Endothelial cell of umbilical vein (primary cell): ENCODE data around the gene FOXF1. TPM values are rescaled to one million over a fixed set of nuclear protein-coding genes. Genes with fewer than 3 reads are reported as not detected.

ENCODE experiments used
- BruUV-seq: library from RNA; stranded (reverse); fragments of 400-500 nt; replicated peaks from 2 replicates; lab custom pipeline; 2021; lab: Mats Ljungman, UMichigan
- CTCF ChIA-PET: fragments of 300-600, 350-600 bp; sonication (Branson Sonifier 250); formaldehyde crosslinking; loops from one replicate; lab custom pipeline; 2021; ENCODE audit warnings: antibody characterized with exemption, inconsistent platforms; lab: Charles Lee
- POLR2A ChIA-PET: fragments of 300-600, 350-600 bp; sonication (Branson Sonifier 250); formaldehyde crosslinking; loops from one replicate; lab custom pipeline; 2021; ENCODE audit warnings: antibody characterized with exemption, inconsistent platforms; lab: Charles Lee
- DNase-seq: peaks from one replicate; pipeline ENCODE4 v3.0.0-alpha.2; 2011; ENCODE audit warnings: low read depth, low spot score
- FAIRE-seq: peaks from 2 replicates; lab custom pipeline; 2011; peaks lifted over from hg19 to GRCh38; lab: Jason Lieb, UNC
- H2AFZ ChIP-seq: 2 replicates; pipeline ENCODE4 v1.6.0; 2012; ENCODE audit warnings: low read depth, low read length, control low read depth, inconsistent platforms
- H3K27ac ChIP-seq: 2 replicates; pipeline ENCODE4 v1.5.1; 2011; ENCODE audit warnings: low read depth, mild to moderate bottlenecking, control low read depth, low read length, moderate library complexity; ENCODE audit not compliant: insufficient read depth
- H3K27me3 ChIP-seq, 2 experiments: 2 replicates each; pipeline versions ENCODE4 v1.6.0 to v1.6.1; 2011; ENCODE audit warnings: low read length in 2 of 2, mixed read lengths in 1 of 2; ENCODE audit not compliant: control insufficient read depth in 2 of 2, insufficient read depth in 2 of 2
- H3K36me3 ChIP-seq, 2 experiments: 2 replicates in 1 of 2; 3 replicates in 1 of 2; pipeline ENCODE4 v1.5.1; 2011; ENCODE audit warnings: low read length in 2 of 2, mild to moderate bottlenecking in 1 of 2, moderate library complexity in 1 of 2; ENCODE audit not compliant: control insufficient read depth in 2 of 2, insufficient read depth in 2 of 2; ENCODE audit errors: extremely low read depth in 1 of 2
- H3K4me1 ChIP-seq: 3 replicates; pipeline ENCODE4 v1.5.1; 2011; ENCODE audit warnings: mild to moderate bottlenecking, low read length; ENCODE audit not compliant: control insufficient read depth, insufficient read depth; ENCODE audit errors: extremely low read depth
- H3K4me2 ChIP-seq: 2 replicates; pipeline ENCODE4 v1.6.1; 2011; ENCODE audit warnings: low read length, control low read depth, mixed read lengths; ENCODE audit not compliant: insufficient read depth
- H3K4me3 ChIP-seq, 3 experiments: fragments of 200-600 bp in 1 of 3; sonication (generic), shearing (Covaris generic) in 1 of 3; replicated peaks in 1 of 3; 2 replicates each; pipeline ENCODE4 v1.5.1; 2011 to 2016; ENCODE audit warnings: control low read depth in 3 of 3, low read length in 3 of 3, mild to moderate bottlenecking in 2 of 3, inconsistent platforms in 1 of 3, low read depth in 1 of 3, moderate library complexity in 1 of 3; ENCODE audit not compliant: insufficient read depth in 1 of 3
- H3K79me2 ChIP-seq: 2 replicates; pipeline ENCODE4 v1.6.0; 2012; ENCODE audit warnings: low read length, inconsistent platforms; ENCODE audit not compliant: control insufficient read depth, insufficient read depth
- H3K9ac ChIP-seq: replicated peaks from 2 replicates; pipeline ENCODE3; 2011; ENCODE audit warnings: low read length, control low read depth; ENCODE audit not compliant: insufficient read depth; ENCODE audit errors: extremely low read depth
- H3K9me1 ChIP-seq: replicated peaks from 3 replicates; pipeline ENCODE4 v1.6.0; 2011; ENCODE audit warnings: mild to moderate bottlenecking, low read length; ENCODE audit not compliant: control insufficient read depth, insufficient read depth; ENCODE audit errors: extremely low read depth
- H3K9me3 ChIP-seq: replicated peaks from 2 replicates; pipeline ENCODE4 v1.5.1; 2012; ENCODE audit warnings: low read length, inconsistent platforms; ENCODE audit not compliant: control insufficient read depth, insufficient read depth
- H4K20me1 ChIP-seq: replicated peaks from 2 replicates; pipeline ENCODE3; 2011; ENCODE audit warnings: mild to moderate bottlenecking, low read length; ENCODE audit not compliant: control insufficient read depth, insufficient read depth; ENCODE audit errors: extremely low read depth
- CTCF ChIP-seq, 2 donors: IDR thresholded peaks; 1 replicate in 1 of 2; 2 replicates in 1 of 2; pipeline ENCODE4 v1.5.1; 2011; ENCODE audit warnings: low read length in 2 of 2, mild to moderate bottlenecking in 2 of 2, moderate library complexity in 2 of 2, control low read depth in 1 of 2, inconsistent platforms in 1 of 2, low read depth in 1 of 2; ENCODE audit not compliant: insufficient read depth in 1 of 2; ENCODE audit errors: extremely low read depth in 1 of 2
- EZH2 ChIP-seq: IDR thresholded peaks from 2 replicates; pipeline ENCODE4 v1.6.1; 2012; ENCODE audit warnings: borderline replicate concordance, low read depth, mild to moderate bottlenecking, moderate library complexity, low read length, inconsistent platforms; ENCODE audit not compliant: severe bottlenecking
- FOS ChIP-seq: IDR thresholded peaks from 2 replicates; pipeline ENCODE4 v1.6.1; 2011; ENCODE audit warnings: mild to moderate bottlenecking, low read length, moderate library complexity, borderline replicate concordance; ENCODE audit not compliant: insufficient read depth
- GATA2 ChIP-seq: IDR thresholded peaks from 2 replicates; pipeline ENCODE4 v1.7.0; 2011; ENCODE audit warnings: low read depth, mild to moderate bottlenecking, moderate library complexity, mixed read lengths, low read length; ENCODE audit not compliant: insufficient read length, insufficient read depth
- JUN ChIP-seq: IDR thresholded peaks from 2 replicates; pipeline ENCODE4 v1.6.1; 2011; ENCODE audit warnings: borderline replicate concordance, low read depth; ENCODE audit not compliant: insufficient read length, insufficient read depth
- MAX ChIP-seq: IDR thresholded peaks from 2 replicates; pipeline ENCODE4 v1.6.1; 2011; ENCODE audit not compliant: insufficient read depth, insufficient read length
- MYC ChIP-seq: IDR thresholded peaks from one replicate; pipeline ENCODE4 v1.6.1; 2011; ENCODE audit warnings: mild to moderate bottlenecking, low read depth, low read length
- POLR2A ChIP-seq: IDR thresholded peaks from 2 replicates; pipeline ENCODE4 v1.6.1; 2012; ENCODE audit warnings: low read depth, mild to moderate bottlenecking, control low read depth, low read length
- POLR2AphosphoS5 ChIP-seq: IDR thresholded peaks from 2 replicates; pipeline ENCODE4 v1.6.1; 2012; ENCODE audit warnings: low read depth, mild to moderate bottlenecking, control low read depth, low read length, moderate library complexity; ENCODE audit not compliant: insufficient read depth
- dilution Hi-C: fragments of 300-500 bp; cut with MboI; formaldehyde crosslinking; loops from one replicate; pipeline ENCODE4 v1.15.0; 2019; ENCODE audit warnings: low sequenced_read_pairs; ENCODE audit not compliant: extremely low pct_ligation_motif_present
- intact Hi-C: fragments of 100-400 bp; cut with micrococcal nuclease; formaldehyde crosslinking; loops from one replicate; pipeline ENCODE4 v1.10.0; 2022
- polyA plus RNA-seq, 4 experiments: library from polyadenylated mRNA; depleted of rRNA in 3 of 4; stranded (reverse) in 3 of 4; unstranded in 1 of 4; fragments of >200 nt; gene quantifications; 2 replicates each; pipeline versions ENCODE4 v1.2.1 to v1.2.3, GENCODE V29; 2011 to 2012; ENCODE audit warnings: missing spikeins in 1 of 4
- total RNA-seq: library from RNA; stranded (reverse); gene quantifications from 2 replicates; pipeline ENCODE4 v1.2.3, GENCODE V29; 2021

FOXF1 gene
- total and polyA plus RNA-seq, 2 donors (not counting 3 experiments of a cell fraction or from before 2014, with no cell fraction given): 1.0 to 1.1 TPM

GRCh38 chr16:86542756-86543750 lies 32.7 kb downstream of the FOXF1 start:
- Histone ChIP-seq H3K4me3 (no peak overlapping the region), H3K9me3 (no peaks in the 10 kb centered on the region), H3K9ac (no peak overlapping the region), H3K4me2 (no peak overlapping the region), H3K27ac (no peak overlapping the region), H3K9me1 (no peaks in the 10 kb centered on the region), H3K79me2 (no peaks in the 10 kb centered on the region), H2AFZ (no peak overlapping the region), H4K20me1 (no peaks in the 10 kb centered on the region), H3K4me1 (no peaks in the 10 kb centered on the region), H3K27me3 (no peaks in the 10 kb centered on the region), H3K36me3 (peaks cover 5 to 39% of the 10 kb centered on the region in 2 experiments)
- no TSS peak for BruUV-seq
- POLR2A ChIA-PET: no interaction called here
- FAIRE-seq: no peak
- intact Hi-C loops: no loop called here
- dilution Hi-C loops: no loop called here
- TF ChIP-seq MYC (no peak), EZH2 (no peak), POLR2AphosphoS5 (no peak), JUN (no peak), CTCF (IDR thresholded peaks at IDR 0.05; ENCODE audit: extremely low read depth in 1 of 2, insufficient read depth in 1 of 2, low read depth in 1 of 2, low read length in 2 of 2) (no peak), MAX (no peak), GATA2 (no peak), POLR2A (no peak), FOS (no peak)
- DNase-seq: no peak
- CTCF ChIA-PET: no interaction called here
